ENCODE results near the gene MIEN1.
A peak's percentile ranks its signal among the peaks of the same experiment; 100 is the strongest.
"Not testable (repeated sequence)": the region's sequence is repeated elsewhere in the genome, so short reads cannot be mapped to it uniquely, and the experiment has no call there.

The MIEN1 gene, protein sequence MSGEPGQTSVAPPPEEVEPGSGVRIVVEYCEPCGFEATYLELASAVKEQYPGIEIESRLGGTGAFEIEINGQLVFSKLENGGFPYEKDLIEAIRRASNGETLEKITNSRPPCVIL

DNA sequence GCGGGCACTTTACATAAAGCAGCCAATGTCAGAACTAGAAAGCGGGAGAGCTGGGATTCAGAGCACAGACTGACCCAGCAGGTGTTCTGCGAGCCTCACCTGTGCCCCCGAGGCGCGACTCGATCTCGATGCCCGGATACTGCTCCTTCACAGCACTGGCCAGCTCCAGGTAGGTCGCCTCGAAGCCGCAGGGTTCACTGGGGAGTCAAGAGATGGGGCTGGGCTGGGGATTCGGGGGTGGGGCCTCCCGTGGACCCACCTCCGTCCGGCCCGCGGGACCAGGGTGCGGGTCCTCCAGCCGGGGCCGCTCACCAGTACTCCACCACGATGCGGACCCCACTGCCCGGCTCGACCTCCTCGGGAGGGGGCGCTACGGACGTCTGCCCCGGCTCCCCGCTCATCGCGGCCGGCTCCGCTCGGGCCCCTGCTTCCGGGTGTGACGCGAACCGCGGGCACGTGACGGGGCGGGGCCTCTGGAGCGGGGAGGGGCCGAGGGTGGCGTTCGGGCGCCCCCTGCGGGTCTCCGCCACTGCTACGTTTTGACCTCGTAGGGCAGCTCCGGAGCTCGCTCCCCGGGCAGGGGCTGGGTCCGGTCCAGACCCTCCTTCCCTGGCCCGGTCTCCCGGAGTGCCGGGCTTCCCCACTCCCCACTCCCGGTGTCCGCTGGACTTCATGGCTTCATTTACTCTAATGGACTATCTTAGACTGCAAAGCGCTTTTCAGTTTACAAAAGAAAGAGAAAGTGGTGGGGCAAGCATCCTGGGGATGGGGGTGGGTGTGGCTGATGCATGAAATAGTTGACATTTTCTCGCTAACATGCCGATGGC is at the start of gene MIEN1:
Gene MIEN1, minus strand, starts transcription at position 438 of the 827 bp plus-strand sequence. Its CDS starts 37 bp downstream, at position 401.
- peak; percentile 89 to 91 (median 90) for DNase-seq (ENCODE audit: low read depth in 3 of 3)

GRCh38 chr17:39777534-39778365 is 47.4 kb upstream of the MIEN1 start:
- no peak for DNase-seq (ENCODE audit: low read depth in 3 of 3)

DNA sequence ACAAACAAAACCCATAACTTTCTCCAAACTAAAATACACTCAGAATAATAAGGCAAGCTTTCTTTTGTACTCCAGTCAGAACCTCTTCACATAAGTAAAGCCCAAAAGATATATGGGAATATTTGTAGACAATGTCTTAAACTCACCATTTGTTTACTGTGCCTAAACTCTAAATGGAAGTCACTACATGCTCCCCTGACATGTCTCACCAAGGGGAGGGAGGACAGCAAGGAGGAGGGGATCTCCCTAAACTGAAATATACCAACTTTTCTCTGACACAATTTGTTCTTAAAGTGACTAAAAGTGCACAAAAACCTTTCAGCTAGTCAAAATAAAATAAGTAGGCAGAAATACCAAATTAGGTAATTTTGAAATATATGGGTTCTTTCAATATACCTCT is 45.9 kb upstream of the MIEN1 start:
- no peak for DNase-seq (ENCODE audit: low read depth in 3 of 3)

DNA sequence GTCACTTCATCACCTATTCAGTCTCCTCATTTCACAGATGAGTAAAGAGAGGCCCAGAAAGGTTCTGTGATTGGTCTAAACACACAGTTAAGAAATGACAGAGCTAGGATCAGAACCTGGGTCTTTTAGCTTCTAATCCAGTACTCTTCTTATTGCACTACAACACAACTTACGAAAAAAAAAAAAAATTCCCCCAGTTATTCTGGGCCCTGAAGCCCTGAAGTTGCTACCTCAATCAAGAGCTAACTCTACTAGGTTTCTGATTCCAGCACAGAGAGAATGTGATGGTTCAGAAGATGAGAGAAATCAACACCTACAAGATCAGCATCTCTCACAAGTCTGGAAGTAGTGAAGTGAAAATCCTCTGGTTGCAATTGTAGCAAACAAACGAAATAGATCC is 44.7 kb upstream of the MIEN1 start:
- no peak for DNase-seq (ENCODE audit: low read depth in 3 of 3)

GRCh38 chr17:39774047-39774446 is 43.7 kb upstream of the MIEN1 start:
- DNase-seq (ENCODE audit: low read depth in 3 of 3) = no peak

GRCh38 chr17:39772987-39773934 is 42.9 kb upstream of the MIEN1 start:
- no peak for DNase-seq (ENCODE audit: low read depth in 3 of 3)

- no peak for DNase-seq (ENCODE audit: low read depth in 3 of 3)
Measured at GRCh38 chr17:39772415-39772814, 42.1 kb upstream of the MIEN1 start.

DNA sequence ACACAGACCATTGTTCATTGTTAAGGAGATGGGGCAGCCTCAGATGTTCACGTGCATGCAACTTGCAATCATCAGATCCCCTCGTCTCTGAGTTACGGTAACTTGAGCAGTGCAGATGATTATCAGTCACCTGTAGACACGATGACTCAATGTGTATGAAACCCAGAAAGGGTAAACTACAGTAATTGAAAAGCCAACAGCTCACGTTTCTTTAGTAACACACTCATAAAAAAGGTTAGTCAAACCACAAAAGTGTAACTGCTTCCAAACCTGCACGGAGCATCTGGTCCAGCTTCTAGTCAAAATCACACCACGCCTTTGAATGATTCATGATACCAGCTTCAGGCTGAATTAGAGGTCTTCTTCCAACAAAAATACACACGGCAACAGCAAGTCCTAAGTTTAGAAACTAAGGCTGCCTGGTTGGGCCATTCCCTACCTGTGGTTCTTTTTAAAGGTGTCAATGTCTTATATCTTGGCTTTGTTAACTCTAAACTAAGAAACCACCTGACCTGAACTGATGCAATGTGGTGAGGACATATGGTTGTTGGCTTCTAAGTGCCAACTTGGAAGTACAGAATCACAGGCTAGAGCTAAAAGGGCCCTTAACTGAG is 39.7 kb upstream of the MIEN1 start:
- peak; percentile 43 to 59 (median 52) for DNase-seq (ENCODE audit: low read depth in 3 of 3)

DNA sequence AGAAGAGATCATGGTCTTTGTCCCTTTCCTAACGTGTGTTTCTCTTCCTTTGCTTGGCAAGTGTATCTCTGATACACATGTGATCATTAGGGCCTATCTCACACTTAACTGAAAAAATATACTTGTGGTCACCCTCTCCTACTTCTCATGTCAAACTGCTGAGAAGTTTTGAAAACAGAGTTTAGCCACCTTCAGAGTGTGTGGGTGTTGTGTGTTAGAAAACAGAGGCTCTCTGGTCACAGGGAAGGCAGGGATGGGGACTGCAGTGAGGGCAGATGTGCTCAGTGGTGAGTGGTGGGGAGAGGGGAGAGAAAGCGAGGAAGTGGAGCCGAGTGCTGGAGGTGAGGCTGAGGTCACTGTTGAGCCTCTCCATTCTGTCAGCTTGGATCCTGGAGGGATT is 36.8 kb upstream of the MIEN1 start:
- no peak for DNase-seq (ENCODE audit: low read depth in 3 of 3)

- no peak for DNase-seq (ENCODE audit: low read depth in 3 of 3)
Measured at GRCh38 chr17:39765766-39766165, 35.4 kb upstream of the MIEN1 start.

- DNase-seq (ENCODE audit: low read depth in 3 of 3) = no peak
Measured at GRCh38 chr17:39765175-39765574, 34.8 kb upstream of the MIEN1 start.

DNA sequence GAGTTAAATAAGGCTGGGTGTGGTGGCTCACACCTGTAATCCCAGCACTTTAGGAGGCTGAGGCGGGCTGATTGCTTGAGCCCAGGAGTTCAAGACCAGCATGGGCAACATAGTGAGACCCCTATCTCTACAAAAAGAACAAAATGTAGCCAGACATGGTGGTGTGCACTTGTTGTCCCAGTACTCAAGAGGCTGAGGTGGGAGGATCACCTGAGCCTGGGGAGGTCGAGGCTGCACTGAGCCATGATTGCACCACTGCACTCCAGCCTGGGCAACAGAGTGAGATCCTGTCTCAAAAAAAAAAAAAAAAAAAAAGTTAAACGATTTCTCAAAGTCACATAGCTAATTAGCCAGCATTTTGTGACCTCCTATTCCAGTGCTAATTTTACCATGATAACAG is 33.8 kb upstream of the MIEN1 start:
- not testable (repeated sequence) for DNase-seq (ENCODE audit: low read depth in 3 of 3)

GRCh38 chr17:39763051-39763820 is 32.9 kb upstream of the MIEN1 start:
- DNase-seq (ENCODE audit: low read depth in 3 of 3) = no peak

DNA sequence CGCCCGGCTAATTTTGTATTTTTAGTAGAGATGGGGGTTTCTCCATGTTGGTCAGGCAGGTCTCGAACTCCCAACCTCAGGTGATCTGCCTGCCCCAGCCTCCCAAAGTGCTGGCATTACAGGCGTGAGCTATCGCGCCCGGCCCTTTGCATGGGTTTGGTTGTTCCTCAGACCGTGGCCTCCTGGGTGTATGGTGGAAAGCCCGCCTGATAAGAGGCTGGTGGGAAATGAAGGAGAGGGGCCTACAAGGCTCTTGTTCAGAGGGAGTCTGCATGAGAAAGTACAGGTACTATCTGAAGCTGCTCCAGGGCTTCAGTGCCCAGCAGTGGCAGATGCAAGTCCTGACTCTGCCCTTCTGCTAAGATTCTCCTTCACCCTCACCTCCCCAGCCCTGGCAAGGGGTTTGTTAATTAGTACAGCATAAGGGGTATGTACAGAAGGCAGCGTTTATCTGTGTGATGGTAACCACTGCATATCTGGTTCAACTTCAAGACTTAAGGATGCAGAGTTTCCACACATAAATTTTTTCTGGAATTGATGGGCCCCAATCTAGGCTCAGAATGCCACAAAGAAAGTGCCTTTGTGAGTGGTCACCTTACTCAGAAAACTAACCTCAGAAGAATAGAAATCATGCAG is 31.6 kb upstream of the MIEN1 start:
- no peak for DNase-seq (ENCODE audit: low read depth in 3 of 3)

GRCh38 chr17:39759204-39759603 is 28.9 kb upstream of the MIEN1 start:
- DNase-seq (ENCODE audit: low read depth in 3 of 3) = no peak

DNA sequence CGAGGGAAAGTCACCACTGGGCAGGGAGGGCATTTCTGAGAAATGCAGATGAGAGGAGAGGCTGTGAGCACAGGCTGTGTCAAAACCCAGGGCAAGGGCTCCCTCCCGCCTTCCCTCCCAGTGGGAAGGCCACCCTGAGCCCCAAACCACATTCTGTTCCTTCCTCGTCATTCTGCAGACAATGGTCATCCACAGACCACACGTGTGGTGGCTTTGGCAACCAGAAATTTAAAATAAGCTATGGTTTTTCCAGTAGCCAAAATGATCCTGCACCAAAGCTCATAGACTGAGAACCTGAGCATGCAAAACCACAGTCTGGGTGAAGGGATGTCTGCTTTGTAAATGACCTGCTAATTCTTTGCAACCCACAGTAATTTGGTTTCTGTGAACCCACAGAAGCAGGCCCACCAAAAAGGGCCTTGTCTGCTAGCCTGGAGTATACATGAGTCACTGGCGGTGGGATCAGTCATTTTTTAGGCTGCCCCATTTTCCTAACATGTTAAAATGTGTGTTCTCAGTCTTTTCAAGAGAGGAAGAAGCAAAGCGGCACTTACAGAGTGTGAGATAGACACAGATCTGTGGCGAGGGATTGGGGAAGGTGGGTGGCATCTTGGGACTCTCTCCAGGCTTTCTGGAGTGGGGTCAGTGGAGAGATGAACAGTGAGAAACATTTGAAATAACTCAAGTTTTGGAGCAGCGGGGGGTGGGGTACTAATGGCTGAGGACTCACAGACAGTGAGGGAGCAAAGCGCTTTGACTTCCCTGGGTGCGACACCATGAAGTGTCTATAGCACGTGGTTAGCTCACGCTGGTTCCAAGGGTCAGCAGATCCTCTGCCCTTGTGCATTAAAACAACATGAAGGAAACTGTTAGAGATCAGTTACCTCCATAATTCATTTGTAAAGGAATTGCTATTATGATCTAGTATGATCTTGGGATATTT is 27.9 kb upstream of the MIEN1 start:
- peak; percentile 31 to 52 (median 37) for DNase-seq (ENCODE audit: low read depth in 3 of 3)

GRCh38 chr17:39757176-39757662 is 26.9 kb upstream of the MIEN1 start:
- DNase-seq (ENCODE audit: low read depth in 3 of 3) = no peak

- DNase-seq (ENCODE audit: low read depth in 3 of 3) = no peak
Measured at GRCh38 chr17:39756380-39757079, 26.2 kb upstream of the MIEN1 start.

Measured in stimulated activated CD4-positive, alpha-beta T cell treated with anti-CD3 and anti-CD28 coated beads, TNF-alpha, amount 100 ng/mL, for 24 hours (primary cell).